ENCODE measurements around the gene USP14.

The USP14 gene

DNA sequence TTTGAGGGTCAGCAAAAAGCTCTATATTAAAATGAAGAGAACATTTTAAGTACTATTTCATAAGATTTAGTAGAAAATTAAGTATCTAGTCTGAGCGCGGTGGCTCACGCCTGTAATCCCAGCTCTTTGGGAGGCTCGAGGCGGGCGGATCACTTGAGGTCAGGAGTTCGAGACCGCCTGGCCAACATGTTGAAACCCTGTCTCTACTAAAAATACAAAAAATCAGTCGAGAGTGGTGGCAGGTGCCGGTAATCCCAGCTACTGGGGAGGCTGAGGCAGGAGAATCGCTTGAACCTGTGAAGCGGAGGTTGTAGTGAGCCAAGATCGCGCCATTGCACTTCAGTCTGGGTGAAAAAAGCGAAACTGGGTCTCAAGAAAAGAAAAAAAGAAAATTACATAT, 1.6 kb downstream of the USP14 start:
- DNase-seq (ENCODE audit: low read depth): no peak

DNA sequence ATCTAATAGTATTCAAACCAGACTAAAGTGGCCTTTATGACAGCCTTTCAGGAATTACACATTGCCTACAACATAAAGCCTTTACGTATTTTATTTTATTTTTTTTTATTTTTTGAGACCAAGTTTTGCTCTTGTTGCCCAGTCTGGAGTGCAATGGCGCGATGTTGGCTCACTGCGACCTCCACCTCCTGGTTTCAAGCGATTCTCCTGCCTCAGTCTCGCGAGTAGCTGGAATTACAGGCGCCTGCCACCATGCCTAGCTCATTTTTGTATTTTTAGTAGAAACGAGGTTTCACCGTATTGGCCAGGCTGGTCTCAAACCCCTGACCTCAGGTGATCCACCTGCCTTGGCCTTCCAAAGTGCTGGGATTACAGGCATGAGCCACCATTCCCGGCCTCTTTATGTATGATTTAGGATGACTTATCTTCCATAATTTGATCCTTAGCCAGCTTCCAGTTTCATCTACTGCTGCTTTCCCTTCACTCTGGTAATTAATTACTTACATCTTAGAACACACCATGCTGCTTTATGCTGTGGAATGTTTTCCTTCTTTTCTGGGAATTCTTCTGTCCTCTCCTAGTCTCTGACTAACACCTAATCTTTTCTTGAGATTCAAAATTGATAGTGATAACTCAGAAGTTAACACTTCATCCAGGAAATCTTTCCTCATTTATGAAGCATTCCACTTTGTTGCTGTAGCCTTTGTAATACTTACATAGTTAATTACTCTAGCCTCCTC, 2.6 kb downstream of the USP14 start:
- no peak for DNase-seq (ENCODE audit: low read depth)

DNA sequence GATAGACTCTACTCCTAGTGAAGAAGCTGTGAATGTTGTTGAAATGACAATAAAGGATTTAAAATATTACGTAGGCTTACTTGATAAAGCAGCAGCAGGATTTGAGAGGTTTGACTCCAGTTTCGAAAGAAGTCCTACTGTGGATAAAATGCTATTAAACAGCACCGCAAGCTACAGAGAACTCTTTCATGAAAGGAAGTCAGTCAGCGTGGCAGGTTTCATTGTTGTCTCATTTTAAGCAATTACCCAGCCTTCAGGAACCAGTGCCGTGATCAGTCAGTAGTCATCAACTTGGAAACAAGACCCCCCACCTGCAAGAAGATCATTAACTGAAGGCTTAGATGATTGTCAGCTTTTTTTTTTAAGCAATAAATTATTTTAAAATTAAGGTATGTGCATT, 14.0 kb downstream of the USP14 start:
- no peak for DNase-seq (ENCODE audit: low read depth)

DNA sequence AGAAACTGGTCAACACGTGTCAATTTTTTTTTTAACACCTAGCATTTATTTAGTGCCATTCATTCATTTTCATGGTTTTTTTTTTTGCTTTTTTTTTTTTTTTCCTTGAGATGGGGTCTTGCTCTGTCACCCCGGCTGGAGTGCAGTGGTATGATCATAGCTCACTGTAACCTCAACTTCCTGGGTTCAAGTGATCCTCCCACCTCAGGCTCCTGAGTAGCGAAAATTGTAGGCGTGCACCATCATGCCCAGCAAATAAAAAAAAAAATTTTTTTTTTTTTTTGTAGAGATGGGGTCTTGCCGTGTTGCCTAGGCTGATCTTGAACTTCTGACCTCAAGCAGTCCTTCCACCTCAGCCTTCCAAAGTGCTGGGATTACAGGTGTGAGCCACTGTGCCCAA, 21.1 kb downstream of the USP14 start:
- no peak for DNase-seq (ENCODE audit: low read depth)

DNA sequence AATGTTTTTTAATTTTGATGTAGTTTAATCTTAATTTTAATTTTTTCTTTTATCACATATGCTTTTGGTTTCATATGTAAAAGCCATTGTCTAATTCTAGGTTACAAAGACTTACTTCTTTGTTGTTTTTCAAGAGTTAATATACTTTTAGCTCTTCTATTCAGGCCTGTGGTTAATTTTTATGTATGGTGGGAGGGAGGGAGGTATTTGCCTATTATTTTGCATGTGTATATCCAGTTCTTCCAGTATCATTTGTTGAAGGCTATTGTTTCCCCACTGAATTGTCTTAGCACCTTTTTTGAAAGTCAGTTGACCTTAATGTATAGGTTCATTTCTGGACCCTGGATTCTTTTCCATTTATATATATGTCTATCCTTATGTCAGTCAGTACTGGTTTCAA, 23.4 kb downstream of the USP14 start:
- no peak for DNase-seq (ENCODE audit: low read depth)

DNA sequence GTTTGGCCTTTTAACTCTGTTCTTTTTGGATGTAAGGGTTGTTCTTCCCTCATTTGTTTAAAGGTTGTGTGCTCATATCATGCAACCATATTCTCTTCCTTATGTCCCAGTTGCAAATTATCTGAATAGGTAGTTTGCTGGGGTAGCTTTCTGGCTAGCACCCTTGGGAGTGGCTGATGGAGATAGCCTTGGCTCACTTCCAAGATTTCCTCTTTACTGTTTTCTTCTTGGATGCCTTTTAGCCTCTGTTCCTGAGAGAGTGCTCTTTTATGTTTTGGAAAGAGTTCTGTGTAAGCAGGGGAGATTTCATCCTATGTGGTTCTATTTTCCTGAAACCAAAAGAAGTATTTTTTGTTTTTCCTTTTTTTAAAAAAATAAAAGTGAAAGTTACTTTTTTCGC, 25.4 kb downstream of the USP14 start:
- DNase-seq (ENCODE audit: low read depth): peak; percentile 18

DNA sequence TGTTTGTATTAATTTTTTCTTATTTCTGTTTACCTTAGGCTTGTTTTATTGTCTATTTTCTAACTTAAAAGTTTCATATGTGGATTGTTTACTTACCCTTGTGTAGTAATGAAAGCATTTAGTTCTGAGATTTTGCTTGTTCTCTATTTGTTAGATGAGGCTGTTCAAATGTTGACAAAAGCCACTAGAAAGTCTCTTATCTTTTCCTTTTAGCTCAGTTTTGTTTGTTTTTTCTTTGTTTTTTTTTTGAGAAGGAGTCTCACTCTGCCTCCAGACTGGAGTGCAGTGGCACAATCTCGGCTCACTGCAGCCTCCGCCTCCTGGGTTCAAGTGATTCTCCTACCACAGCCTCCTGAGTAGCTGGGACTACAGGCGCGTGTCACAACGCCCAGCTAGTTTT, 30.9 kb downstream of the USP14 start:
- no peak for DNase-seq (ENCODE audit: low read depth)

DNA sequence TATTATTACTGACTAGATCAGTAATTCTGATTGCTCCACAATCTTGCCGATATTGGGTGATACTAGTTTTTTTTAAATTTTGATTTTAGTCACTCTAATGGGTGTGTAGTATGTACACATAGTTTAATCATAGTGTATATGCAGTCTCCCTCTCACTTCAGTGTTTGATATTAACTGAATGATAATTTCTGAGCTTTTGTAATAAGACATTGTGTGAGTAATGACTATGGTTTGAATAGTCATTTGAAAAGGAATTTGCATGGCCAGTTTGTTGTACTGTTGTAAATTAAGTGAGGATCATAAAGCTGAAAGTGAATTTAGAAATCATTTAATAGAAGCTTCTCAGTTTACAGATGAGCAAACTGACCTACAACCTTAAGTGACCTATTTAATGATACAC, 33.4 kb downstream of the USP14 start:
- peak; percentile 7 for DNase-seq (ENCODE audit: low read depth)

DNA sequence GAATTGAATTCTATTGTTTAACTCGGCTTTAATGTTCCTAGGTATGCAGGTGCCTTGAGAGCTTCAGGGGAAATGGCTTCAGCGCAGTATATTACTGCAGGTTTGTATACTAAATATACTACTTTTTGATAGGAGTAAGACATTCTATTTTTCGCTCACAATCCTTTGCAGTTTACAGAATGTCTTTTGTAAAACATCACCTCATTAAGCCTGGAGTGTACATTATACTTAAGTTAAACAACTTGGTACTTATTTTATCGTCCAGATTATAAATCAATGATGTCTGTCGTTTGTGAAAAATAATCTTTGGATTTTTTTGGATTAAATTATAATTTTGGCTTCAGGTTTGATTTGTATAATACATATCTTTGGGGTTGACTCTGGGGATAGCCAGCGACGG, 34.4 kb downstream of the USP14 start:
- no peak for DNase-seq (ENCODE audit: low read depth)

DNA sequence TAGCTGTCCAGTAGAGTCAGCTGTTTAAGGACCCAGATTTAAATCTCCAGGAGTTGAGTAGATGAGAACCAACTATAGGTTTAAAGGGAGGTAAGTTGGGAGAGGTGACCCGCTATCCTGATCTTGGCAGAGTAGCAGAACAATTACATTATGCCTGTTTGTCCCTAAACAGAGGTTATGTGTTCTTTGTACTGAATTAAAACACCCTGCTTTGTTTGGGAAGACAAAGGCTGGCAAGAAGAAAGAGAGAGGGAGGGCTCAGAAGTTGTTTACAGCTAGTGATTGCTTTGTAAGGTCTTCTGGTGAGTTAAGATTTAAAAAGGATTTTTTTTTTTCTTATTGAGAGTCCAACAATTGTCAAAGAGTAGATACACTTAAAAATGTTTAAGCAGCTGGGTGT, 37.3 kb downstream of the USP14 start:
- no peak for DNase-seq (ENCODE audit: low read depth)

DNA sequence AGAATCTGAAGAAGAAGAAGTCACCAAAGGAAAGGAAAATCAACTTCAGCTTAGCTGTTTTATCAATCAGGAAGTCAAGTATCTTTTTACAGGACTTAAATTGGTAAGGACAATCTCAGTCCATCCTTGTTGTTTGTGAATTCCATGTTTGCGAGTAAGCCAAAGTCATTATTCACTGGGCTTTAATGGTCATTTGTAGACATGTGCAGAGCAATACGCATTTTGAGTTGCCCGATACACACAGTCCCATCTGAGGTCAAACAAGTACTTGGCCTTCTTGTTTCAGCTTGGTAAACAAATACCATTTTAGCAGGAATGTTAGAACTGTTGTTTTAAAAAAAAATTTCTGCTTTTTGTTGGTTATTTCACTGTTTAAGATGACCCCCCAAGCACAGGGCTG, 40.9 kb downstream of the USP14 start:
- DNase-seq (ENCODE audit: low read depth): peak; percentile 34

DNA sequence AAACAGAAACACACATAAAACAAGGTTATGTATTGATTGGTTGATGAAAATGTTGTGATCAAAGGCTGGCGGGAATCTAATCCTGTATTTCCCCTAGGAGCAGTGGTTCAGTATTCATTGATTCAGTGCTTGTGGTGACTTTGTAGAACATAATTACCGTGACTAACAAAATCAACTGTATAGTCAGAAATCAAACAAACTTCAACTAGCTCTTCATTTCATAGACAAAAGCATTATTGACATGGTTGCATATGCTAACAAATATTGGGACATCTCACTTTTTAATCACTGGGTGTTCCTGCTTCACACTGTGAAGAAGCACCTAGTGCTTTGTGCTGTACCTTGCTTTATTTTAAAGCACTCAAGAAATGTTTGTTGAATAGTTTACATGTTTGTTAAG, 41.4 kb downstream of the USP14 start:
- DNase-seq (ENCODE audit: low read depth): no peak

DNA sequence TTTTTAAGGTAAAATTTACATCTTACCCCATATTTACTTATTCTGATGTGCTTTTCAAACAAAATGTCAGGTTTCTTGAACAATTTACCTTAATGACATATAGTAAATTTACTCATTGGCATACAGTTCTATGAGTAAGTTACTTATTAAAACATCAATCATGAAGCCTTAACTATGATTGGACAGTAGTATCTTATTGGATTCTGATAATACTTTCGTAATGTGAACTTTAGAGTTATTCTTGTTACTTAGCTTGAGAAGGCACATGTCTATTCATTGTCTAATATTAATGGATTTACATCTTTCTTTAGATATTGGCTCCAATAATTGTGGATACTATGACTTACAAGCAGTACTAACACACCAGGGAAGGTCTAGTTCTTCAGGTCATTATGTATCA, 51.7 kb downstream of the USP14 start:
- no peak for DNase-seq (ENCODE audit: low read depth)

DNA sequence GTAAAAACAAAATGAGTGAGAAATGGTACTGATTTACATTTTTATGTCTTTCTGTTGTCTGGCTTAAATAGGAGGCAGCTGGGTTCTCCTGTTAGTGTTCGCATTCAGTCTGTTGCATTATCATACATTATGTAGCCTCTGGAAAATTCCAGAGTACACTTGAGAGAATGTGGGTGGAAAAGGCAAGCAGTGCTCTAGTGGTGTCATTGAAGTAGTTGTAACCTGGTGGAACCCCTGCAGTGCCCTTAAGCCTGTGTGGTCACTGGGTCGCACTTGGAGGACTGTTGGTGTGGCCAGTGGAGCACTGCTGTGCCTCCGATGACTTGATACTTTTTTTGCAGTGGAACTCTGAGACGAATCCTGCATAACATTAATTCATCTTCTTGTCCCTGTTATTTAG, 52.4 kb downstream of the USP14 start:
- DNase-seq (ENCODE audit: low read depth): no peak

DNA sequence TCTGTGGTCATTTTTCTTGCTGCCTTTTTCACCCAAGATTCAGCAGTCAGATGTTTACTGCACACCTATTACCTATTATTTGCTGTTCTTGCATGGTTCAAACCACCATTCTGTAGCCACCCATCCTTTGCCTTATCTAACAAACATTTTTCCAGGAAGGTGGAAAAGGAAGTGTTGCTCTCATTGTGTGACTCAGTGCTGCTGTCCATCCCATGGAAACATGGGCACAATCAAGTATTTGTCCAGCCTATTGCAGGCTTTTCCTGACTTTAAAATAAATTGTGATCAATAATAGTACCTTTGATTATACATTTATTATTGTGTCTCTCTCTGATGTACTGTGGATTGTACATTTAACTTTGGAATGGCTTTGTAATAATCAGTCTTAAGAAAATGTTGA, 53.2 kb downstream of the USP14 start:
- DNase-seq (ENCODE audit: low read depth): no peak

DNA sequence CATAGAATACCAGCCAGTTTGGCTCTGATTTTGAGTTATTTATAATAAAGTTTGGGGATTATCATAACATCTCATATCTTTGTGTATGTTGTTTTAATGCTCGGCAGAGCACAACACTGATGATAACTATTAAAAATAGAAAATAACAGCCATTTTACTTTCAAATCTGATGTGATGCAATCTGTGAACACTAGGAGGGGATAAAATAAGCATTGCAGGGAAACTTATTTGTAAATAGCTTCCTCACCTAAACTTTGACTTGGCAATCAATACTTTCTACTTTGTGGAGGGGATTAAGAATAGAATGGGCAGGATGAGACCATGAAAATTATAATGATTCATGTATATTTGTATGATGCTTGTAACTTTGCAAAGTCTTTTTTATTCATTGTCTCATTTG, 54.4 kb downstream of the USP14 start:
- DNase-seq (ENCODE audit: low read depth): peak; percentile 7

DNA sequence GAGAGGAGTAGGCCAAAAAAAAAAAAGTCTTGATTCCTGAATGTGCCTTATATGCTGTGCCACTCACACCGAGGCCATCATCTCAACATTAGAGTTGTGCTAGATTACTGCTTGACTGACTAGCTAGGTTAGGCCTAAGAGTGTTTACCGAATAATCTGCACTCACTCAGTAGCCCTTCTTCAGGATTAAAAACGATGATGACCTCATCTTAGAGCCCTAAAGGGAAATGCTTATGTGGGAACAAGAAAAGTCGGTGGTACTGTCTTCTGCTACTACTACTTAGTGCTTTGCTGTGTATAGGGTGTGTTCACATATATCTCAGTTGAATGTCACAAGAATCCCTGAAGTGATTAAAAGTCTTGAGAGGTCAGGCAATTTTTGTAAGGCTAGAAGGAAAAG, 55.1 kb downstream of the USP14 start:
- no peak for DNase-seq (ENCODE audit: low read depth)

DNA sequence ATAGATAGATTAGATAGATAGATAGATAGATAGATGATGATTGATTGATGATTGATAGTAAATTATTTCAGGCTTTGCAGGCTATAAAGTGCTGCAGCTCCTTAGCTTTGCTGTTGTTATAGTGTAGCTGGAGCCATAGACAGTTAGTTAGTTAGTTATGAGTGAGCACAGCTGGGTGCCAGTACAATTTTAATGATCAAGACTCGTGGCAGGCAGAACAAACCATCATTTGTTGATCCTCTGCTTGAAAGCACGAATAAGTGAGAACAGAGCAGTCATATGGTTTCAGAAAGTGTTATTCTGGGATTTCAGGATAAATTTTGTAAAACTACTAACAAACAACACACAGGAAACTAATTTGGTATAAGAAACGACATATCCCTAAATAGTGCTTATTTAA, 55.6 kb downstream of the USP14 start:
- DNase-seq (ENCODE audit: low read depth): no peak

DNA sequence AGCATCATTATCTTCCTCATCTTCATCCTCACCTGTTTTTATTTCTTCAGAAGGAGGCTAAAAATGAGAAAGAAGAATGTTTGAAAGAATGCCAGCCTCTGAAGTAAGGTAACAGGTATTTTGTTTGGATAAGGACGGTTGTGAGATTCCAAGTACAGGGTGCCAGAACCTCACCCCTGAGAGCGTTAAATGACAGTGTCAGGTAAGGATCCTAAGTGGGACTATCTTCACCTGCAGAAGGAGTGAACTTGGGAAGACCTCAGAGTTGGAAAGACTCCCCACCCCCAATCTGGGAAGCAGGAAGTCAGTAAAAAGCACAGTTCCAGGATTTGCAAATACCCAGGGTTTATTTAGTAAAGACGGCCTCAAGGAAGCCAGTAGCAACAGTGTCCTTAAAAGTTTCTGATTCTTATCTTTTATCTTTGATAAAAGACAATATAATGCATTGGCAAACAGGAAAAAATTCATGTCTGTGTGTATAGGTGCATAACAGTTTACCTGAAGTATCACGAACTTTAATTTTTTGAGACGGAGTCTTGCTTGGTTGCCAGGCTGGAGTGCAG, 57.2 kb downstream of the USP14 start:
- DNase-seq (ENCODE audit: low read depth): no peak

DNA sequence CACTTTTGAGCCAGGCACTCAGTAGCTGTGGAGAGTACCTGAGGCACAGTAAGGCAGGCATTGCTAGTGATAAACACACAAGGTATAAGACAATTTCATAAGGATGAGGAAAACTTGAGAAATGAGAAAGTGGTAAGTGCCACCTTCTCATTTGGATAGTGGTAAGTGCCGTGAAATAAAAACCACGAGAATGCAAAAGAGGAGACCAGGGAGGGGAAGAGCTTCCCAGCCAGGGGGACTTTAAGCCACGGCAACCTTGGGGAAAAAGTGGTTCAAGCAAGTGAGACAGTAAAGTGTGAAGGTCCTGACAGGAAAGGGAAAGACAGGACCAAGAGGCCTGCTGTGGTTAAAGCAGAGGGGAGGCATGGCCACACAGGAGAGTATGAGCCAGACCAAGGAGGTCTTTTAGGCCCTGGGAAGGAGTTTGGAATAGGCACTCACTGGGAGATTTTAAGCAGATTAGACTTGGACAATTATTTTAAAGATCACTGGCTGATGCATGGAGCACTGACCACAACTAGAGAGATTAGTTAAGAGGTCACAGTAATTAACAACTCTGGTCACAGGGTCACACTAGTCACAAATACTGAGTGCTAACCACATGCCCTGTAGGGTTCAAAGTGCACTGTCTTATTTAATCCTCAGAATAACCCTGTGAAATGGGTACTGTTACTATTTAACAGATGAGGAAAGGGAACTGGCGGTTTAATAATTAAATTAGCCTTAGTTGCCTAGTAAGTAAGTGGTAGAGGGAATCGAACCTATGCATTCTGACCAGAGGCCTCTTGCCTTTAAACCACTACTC, 59.4 kb downstream of the USP14 start:
- DNase-seq (ENCODE audit: low read depth): no peak

DNA sequence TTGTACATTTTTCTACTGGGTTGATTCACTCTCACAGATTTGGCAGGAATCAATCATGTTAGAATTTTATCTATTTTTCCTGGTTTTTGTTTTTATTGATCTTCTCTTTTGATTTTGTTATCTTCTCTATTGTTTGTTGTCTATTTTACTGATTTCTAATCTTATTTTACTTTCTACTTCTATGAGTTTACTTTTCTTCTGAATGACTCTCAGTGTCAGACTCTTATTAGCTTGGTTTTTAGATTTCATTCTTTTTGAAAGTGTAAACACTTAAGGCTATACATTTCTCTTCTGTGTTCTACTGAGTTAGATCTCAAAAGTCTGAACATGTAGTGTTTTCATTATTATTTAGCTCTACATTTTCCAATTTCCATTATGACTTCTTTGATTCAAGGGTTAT, 62.4 kb downstream of the USP14 start:
- DNase-seq (ENCODE audit: low read depth): no peak

DNA sequence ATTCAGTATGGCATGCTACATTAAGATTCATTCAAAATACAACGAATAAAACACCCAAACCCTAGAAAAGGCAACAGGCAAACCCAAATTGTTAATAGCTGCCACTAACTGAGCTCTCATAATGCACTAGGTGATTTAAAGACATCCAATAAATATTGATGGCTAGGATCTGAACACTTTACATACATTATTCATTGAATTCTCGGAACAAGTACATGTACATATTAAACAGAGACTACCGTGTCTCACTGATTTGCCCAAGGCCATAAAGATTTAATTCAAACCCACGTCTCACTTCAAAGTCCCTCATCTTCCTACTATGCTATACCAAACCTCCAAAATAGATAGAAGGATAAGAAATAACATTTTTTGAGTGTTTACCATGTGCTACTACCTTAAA, 67.4 kb downstream of the USP14 start:
- no peak for DNase-seq (ENCODE audit: low read depth)

DNA sequence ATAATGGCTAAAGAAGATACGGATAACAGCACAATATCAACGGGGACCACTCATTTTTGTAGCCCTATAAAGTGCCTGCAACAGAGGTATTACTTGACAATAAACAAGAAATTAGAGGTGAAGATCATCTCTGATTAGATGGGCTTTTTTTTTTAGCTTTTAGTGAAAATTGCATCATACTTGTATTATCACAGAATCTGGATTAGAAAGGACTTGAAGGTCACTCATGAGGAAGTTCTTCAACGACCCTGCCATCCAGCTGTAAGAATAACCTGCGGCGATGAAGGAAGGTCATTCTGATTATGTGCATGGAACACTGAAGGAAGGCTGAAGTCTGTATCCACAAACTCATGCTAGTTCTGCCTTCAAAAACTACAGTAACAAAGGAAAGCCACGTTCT, 69.0 kb downstream of the USP14 start:
- no peak for DNase-seq (ENCODE audit: low read depth)

DNA sequence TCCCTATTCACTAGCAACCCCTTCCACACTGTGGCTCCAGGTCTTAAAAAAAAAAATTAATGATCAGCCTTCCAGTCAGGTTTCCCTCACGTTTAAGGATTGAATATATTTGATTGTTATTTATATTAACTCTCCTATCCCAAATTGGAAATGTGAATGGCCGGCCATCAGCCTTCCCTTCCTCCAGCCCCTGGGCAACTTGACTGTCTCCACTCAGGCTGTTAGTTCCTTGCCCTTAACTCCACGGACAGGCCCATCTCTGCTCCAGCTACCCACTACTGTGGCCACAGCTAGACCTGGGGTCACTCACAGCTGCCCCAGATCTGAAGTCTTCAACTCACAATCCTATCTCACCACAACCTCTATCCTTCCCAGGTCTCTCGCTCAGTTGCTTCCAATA, 69.5 kb downstream of the USP14 start:
- DNase-seq (ENCODE audit: low read depth): no peak

Measured in iris pigment epithelial cell (primary cell).